Activated B cell treated with CpG ODN at 0.5 μM for 24 hours (primary cell): ENCODE data around the gene OSBPL2. TPM values are rescaled to one million over a fixed set of nuclear protein-coding genes. Genes with fewer than 3 reads are reported as not detected.

Source experiments
- ATAC-seq: fragments of 200-7000 bp; cut with Tn5 transposase; one replicate; pipeline ENCODE4 v1.10.0; 2021; ENCODE audit warnings: low read depth, mild to moderate bottlenecking, moderate library complexity
- CTCF ChIA-PET: fragments of 350-600 bp; sonication (Branson Sonifier 250); formaldehyde crosslinking; loops from one replicate; lab custom pipeline; 2021; ENCODE audit warnings: antibody characterized with exemption; lab: Charles Lee
- POLR2A ChIA-PET: fragments of 350-600 bp; sonication (Branson Sonifier 250); formaldehyde crosslinking; loops from one replicate; lab custom pipeline; 2021; ENCODE audit warnings: antibody characterized with exemption; lab: Charles Lee
- DNase-seq: peaks from one replicate; pipeline ENCODE4 v3.0.0; 2022
- H3K27ac Mint-ChIP-seq: one replicate; pipeline ENCODE4 v1.8.0; 2020; ENCODE audit warnings: mixed read lengths
- H3K27me3 Mint-ChIP-seq: one replicate; pipeline ENCODE4 v1.8.0; 2021; ENCODE audit warnings: mixed read lengths
- H3K36me3 Mint-ChIP-seq: one replicate; pipeline ENCODE4 v1.8.0; 2021; ENCODE audit warnings: low read depth, mixed read lengths
- H3K4me1 Mint-ChIP-seq: one replicate; pipeline ENCODE4 v1.8.0; 2021; ENCODE audit warnings: mixed read lengths
- H3K4me3 Mint-ChIP-seq: one replicate; pipeline ENCODE4 v1.8.0; 2020; ENCODE audit warnings: mild to moderate bottlenecking, mixed read lengths
- H3K9me3 Mint-ChIP-seq: one replicate; pipeline ENCODE4 v1.8.0; 2020; ENCODE audit warnings: mixed read lengths
- intact Hi-C: fragments of 100-400 bp; cut with micrococcal nuclease; formaldehyde crosslinking; loops from one replicate; pipeline ENCODE4 v1.15.1; 2024
- total RNA-seq: library from RNA; stranded (reverse); gene quantifications from 2 replicates; pipeline ENCODE4 v1.2.3, GENCODE V29; 2022
- TF ChIP-seq, protein P1 (sequence below): fragments of 200-600 bp; IDR thresholded peaks from one replicate; pipeline ENCODE4 v1.8.0; 2022; ENCODE audit warnings: antibody characterized with exemption, mild to moderate bottlenecking

Gene OSBPL2
- total RNA-seq, 1 donor from 2014 or later = 43.0 TPM

DNA sequence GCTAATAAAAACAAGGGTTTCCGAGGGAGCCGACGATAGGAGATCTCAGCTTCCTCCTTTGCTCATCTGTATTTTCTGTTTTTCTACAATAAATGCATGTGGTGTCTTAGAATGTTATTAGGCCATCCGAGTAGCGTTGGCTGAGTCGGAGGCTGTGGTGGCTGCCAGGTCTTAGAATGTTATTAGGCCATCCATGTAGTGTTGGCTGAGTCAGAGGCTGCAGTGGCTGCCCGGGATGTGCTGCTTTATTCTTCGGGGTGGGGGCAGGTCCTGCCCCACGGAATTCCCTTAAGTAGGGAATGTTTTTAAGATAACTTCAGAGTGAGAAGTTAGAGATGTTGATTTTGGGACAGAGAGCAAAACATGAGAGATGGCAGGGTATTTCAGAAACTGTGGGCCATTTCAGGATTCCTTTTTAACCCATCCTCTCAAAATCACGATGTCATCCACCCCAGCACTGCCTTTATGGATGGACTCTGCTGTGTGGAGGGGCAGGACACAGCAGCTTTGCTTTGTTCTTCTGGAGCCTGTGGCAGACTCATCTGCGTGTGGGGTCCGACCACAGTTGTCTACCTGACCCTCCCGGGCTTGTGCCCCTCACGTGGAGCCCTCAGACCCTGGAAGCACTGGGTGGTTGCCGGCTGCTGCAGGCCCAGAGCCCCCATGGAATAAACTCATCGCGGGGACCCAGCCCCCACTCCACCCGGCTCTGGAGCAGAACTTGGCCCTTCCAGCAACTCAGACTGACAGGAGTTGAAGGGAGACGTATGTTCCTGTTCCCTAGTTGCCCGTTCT lies 20.4 kb downstream of the OSBPL2 start:
- H3K27ac Mint-ChIP-seq = no peak overlapping the region
- no peaks in the 10 kb centered on the region for H3K27me3 Mint-ChIP-seq
- ATAC-seq = no peak
- H3K36me3 Mint-ChIP-seq = peaks cover 79% of the 10 kb centered on the region
- no peak overlapping the region for H3K4me3 Mint-ChIP-seq
- intact Hi-C loops = no loop called here
- no peak for DNase-seq
- no peaks in the 10 kb centered on the region for H3K4me1 Mint-ChIP-seq
- ChIA-PET POLR2A (no interaction called here), CTCF (interaction anchor here (1.1 kb wide), 1 partner anchor 248 kb away, joined by 3 read pairs; no protein-coding TSS in a partner anchor)
- no peaks in the 10 kb centered on the region for H3K9me3 Mint-ChIP-seq
- TF ChIP-seq, protein P1, sequence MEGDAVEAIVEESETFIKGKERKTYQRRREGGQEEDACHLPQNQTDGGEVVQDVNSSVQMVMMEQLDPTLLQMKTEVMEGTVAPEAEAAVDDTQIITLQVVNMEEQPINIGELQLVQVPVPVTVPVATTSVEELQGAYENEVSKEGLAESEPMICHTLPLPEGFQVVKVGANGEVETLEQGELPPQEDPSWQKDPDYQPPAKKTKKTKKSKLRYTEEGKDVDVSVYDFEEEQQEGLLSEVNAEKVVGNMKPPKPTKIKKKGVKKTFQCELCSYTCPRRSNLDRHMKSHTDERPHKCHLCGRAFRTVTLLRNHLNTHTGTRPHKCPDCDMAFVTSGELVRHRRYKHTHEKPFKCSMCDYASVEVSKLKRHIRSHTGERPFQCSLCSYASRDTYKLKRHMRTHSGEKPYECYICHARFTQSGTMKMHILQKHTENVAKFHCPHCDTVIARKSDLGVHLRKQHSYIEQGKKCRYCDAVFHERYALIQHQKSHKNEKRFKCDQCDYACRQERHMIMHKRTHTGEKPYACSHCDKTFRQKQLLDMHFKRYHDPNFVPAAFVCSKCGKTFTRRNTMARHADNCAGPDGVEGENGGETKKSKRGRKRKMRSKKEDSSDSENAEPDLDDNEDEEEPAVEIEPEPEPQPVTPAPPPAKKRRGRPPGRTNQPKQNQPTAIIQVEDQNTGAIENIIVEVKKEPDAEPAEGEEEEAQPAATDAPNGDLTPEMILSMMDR = no peak

DNA sequence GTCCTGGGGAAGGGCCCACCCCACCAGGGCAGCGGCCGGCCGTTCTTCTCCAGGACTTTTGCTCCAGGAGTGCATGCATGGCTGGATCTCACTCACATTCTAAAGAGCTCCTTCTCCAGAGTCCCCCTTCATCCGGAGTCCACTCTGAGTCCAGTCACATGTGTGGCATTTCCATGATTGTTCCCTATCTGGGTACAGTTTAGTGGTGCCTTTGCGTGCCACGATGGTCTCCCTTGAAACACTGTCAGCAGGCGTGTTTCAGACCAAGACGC lies 20.9 kb downstream of the OSBPL2 start:
- Mint-ChIP-seq H3K27me3 (no peaks in the 10 kb centered on the region), H3K4me3 (no peak overlapping the region), H3K9me3 (no peaks in the 10 kb centered on the region), H3K27ac (no peak overlapping the region), H3K4me1 (no peaks in the 10 kb centered on the region), H3K36me3 (peaks cover 77% of the 10 kb centered on the region)
- ChIA-PET CTCF (interaction anchor here (1.1 kb wide), 1 partner anchor 248 kb away, joined by 3 read pairs; no protein-coding TSS in a partner anchor), POLR2A (no interaction called here)
- TF ChIP-seq, protein P1 = no peak
- ATAC-seq (no peak), DNase-seq (no peak)
- intact Hi-C loops = no loop called here

DNA sequence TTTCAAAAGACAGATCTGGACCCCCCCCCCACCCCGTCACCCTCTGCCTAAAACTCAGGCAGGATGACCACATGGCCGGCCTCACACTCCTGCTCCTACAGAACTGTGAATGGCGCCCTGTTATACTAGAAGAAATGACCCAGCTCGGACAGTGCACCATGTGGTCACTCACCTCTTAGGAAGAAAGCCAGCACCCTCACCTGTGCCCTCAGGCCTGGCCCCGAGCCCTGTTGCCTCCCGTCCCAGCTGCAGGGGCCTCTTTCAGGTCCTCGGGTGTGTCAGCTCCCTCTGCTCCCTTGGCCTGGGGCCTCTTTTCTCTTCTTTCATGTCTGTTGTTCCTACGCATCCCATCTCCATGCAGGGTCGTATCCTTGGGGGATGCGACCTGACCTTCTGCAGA lies 23.7 kb downstream of the OSBPL2 start:
- no peak overlapping the region for H3K27ac Mint-ChIP-seq
- no peaks in the 10 kb centered on the region for H3K27me3 Mint-ChIP-seq
- H3K4me3 Mint-ChIP-seq = no peak overlapping the region
- ChIA-PET POLR2A (no interaction called here), CTCF (no interaction called here)
- intact Hi-C loops = no loop called here
- DNase-seq (no peak), ATAC-seq (no peak)
- peaks cover 2% of the 10 kb centered on the region for H3K9me3 Mint-ChIP-seq
- peaks cover 80% of the 10 kb centered on the region for H3K36me3 Mint-ChIP-seq
- TF ChIP-seq, protein P1 = no peak
- peaks cover 2% of the 10 kb centered on the region for H3K4me1 Mint-ChIP-seq

DNA sequence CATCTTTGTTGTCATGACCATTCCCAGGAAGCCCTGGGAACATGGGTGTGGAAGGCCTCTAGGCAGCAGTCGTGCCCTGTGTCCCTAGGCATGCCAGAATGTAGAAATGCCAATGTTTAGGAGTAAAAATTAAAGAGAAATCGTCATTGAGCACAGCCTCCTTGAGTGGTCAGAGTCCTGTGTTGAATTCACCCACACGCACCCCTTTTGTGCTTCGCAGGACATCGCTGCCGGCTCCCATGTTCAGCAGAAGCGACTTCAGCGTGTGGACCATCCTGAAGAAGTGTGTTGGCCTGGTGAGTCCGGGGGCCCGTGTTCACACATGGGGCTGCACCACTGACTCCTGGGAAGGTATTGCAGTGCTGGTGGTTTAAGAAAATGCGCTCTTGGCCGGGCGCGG lies 25.1 kb downstream of the OSBPL2 start:
- ChIA-PET POLR2A (no interaction called here), CTCF (no interaction called here)
- Mint-ChIP-seq H3K4me3 (no peak overlapping the region), H3K27ac (no peak overlapping the region), H3K36me3 (peaks cover 75% of the 10 kb centered on the region), H3K9me3 (peaks cover 2% of the 10 kb centered on the region), H3K27me3 (no peaks in the 10 kb centered on the region), H3K4me1 (peaks cover 2% of the 10 kb centered on the region)
- intact Hi-C loops = no loop called here
- TF ChIP-seq, protein P1 = no peak
- no peak for DNase-seq
- no peak for ATAC-seq

DNA sequence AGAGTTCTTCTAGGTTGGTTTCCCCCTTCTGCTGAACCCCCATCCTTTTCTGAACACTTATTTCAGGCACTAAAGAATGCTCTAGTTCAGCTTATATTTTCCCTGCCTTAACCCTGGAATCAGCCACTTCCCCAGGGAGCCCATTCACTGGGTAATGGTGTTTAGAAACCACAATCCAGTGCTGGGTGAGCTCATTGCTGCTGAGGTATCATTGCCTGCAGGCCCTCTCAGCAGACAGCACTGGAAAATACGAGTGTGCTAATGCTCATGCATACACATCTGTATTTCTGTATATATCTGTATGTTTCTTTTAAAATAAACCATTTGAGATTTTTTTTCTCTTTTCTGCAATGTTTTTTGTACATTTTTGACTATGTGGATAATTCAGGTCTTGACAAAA lies 27.0 kb downstream of the OSBPL2 start:
- Mint-ChIP-seq H3K36me3 (peaks cover 63% of the 10 kb centered on the region), H3K27me3 (no peaks in the 10 kb centered on the region), H3K9me3 (peaks cover 2% of the 10 kb centered on the region), H3K27ac (no peak overlapping the region), H3K4me1 (peaks cover 2% of the 10 kb centered on the region), H3K4me3 (no peak overlapping the region)
- CTCF ChIA-PET = no interaction called here
- ATAC-seq (no peak), DNase-seq (no peak)
- POLR2A ChIA-PET = no interaction called here
- TF ChIP-seq, protein P1 = no peak
- intact Hi-C loops = no loop called here
